Thyroid gland (tissue), 4 donors: ENCODE data around the gene PACSIN1. TPM values are rescaled to one million over a fixed set of nuclear protein-coding genes. Genes with fewer than 3 reads are reported as not detected.
A peak's percentile ranks its signal among the peaks of the same experiment; 100 is the strongest.

ENCODE experiments used
- DNase-seq, 2 donors: peaks; one replicate each; pipeline ENCODE4 v3.0.0-alpha.2; 2019
- H3K27ac ChIP-seq, 3 donors: fragments of 200-600 bp; sonication (generic); 1 replicate in 2 of 3; 2 replicates in 1 of 3; pipeline ENCODE4 v1.5.1; 2016 to 2019; ENCODE audit warnings: mild to moderate bottlenecking in 1 of 3, moderate library complexity in 1 of 3
- H3K27me3 ChIP-seq: fragments of 200-600 bp; sonication (generic); one replicate; pipeline ENCODE4 v1.5.1; 2019
- H3K36me3 ChIP-seq, 2 donors: fragments of 200-600 bp; sonication (generic); one replicate each; pipeline ENCODE4 v1.5.1; 2016 to 2019
- H3K4me1 ChIP-seq, 2 donors: fragments of 200-600 bp; sonication (generic); one replicate each; pipeline ENCODE4 v1.5.1; 2017 to 2019
- H3K4me3 ChIP-seq, 3 donors: fragments of 200-600 bp; sonication (generic); replicated peaks in 1 of 3; 1 replicate in 2 of 3; 2 replicates in 1 of 3; pipeline ENCODE4 v1.5.1; 2016; ENCODE audit warnings: mild to moderate bottlenecking in 1 of 3
- H3K9me3 ChIP-seq: fragments of 200-600 bp; sonication (generic); one replicate; pipeline ENCODE4 v1.5.1; 2017
- CTCF ChIP-seq, 6 experiments: fragments of 200-600 bp in 3 of 6; fragments of 450-650 bp in 3 of 6; sonication (generic) in 3 of 6; IDR thresholded peaks; one replicate each; pipeline ENCODE4 v1.5.1; 2016 to 2019; ENCODE audit warnings: antibody characterized with exemption in 6 of 6, mild to moderate bottlenecking in 2 of 6, inconsistent platforms in 1 of 6, moderate library complexity in 1 of 6
- POLR2A ChIP-seq, 2 donors: fragments of 450-650 bp; IDR thresholded peaks; one replicate each; pipeline ENCODE4 v1.6.1; 2017; ENCODE audit warnings: antibody characterized with exemption in 2 of 2, mild to moderate bottlenecking in 2 of 2, moderate library complexity in 1 of 2
- WGBS, 2 donors: methylation state at CpG; one replicate each; pipeline ENCODE4 v1.1.5; 2017; 5-methylcytosine and 5-hydroxymethylcytosine counted together
- intact Hi-C: fragments of 100-400 bp; cut with DNase I; formaldehyde crosslinking; loops from one replicate; pipeline ENCODE4 v1.15.1; 2023
- total RNA-seq, 4 donors: library from RNA; depleted of rRNA; stranded (reverse); fragments of >200 nt; gene quantifications; one replicate each; pipeline ENCODE4 v1.2.3, GENCODE V29; 2016

Gene PACSIN1
- total RNA-seq, 4 donors from 2014 or later, result 0.11 TPM; not detected in 3

- no peak overlapping the region for H3K4me3 ChIP-seq
- H3K9me3 ChIP-seq, result no peaks in the 10 kb centered on the region
- intact Hi-C loops, result no loop called here
- no peaks in the 10 kb centered on the region for H3K27me3 ChIP-seq
- peaks cover 4 to 15% of the 10 kb centered on the region in 2 donors for H3K4me1 ChIP-seq
- 66 to 72% methylated on average over 3 to 4 of the region's 6 CpGs for WGBS, 2 donors
- DNase-seq, result no peak
- peaks cover 5 to 12% of the 10 kb centered on the region in 2 donors for H3K36me3 ChIP-seq
- no peak overlapping the region for H3K27ac ChIP-seq
- TF ChIP-seq CTCF (IDR thresholded peaks at IDR 0.05), result peak in 1 of 6 experiments; percentile 12
- no peak for TF ChIP-seq POLR2A (IDR thresholded peaks at IDR 0.05)
Observed at GRCh38 chr6:34583461-34583860, 117.6 kb downstream of the PACSIN1 start.

DNA sequence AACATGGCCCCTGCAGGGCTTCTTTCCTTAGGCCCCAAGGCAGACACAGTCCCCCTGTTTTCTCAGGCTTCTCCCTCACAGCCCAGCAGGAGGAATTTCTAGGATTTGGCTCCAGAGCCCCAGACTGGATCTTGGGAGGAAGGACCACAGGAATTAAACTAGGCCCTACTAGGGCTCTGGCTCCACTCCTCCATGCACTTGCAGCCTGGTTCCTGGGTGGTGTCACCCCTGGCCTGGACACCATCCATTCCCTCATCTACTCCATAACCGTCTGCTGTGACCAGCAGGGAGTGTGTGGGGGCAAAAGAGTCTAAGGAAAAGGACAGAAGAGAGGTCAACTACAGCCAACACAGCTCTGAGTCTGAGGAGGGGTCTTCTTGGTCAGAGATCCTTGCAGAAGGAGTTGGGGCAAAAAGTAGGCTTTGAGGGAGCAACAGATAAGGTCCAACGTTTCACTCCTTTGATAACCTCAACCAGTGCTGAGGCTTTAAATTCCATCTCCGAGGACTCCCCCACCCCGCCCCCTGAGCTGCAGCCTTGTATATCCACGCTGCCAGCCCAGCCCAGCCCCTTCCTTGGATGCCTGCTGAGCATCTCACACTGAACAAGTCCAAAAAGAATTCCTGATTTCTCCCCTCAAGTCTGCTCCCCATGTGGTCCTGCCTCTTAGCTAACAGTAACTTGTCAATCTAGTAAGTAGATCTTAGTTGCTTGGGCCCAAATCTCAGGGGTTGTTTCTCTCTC is 118.2 kb downstream of the PACSIN1 start:
- Histone ChIP-seq H3K27ac (no peak overlapping the region), H3K9me3 (no peaks in the 10 kb centered on the region), H3K4me1 (peaks cover 4 to 15% of the 10 kb centered on the region in 2 donors), H3K4me3 (no peak overlapping the region), H3K36me3 (peaks cover 5 to 12% of the 10 kb centered on the region in 2 donors), H3K27me3 (no peaks in the 10 kb centered on the region)
- WGBS, 2 donors, result 66 to 81% methylated on average over 4 to 5 of the region's 5 CpGs
- TF ChIP-seq POLR2A (IDR thresholded peaks at IDR 0.05) (no peak), CTCF (IDR thresholded peaks at IDR 0.05) (no peak)
- intact Hi-C loops, result no loop called here
- no peak for DNase-seq

GRCh38 chr6:34584694-34585093 is 118.8 kb downstream of the PACSIN1 start:
- Histone ChIP-seq H3K27me3 (no peaks in the 10 kb centered on the region), H3K36me3 (peaks cover 5 to 12% of the 10 kb centered on the region in 2 donors), H3K4me3 (no peak overlapping the region), H3K9me3 (no peaks in the 10 kb centered on the region), H3K4me1 (peaks cover 4 to 15% of the 10 kb centered on the region in 2 donors), H3K27ac (no peak overlapping the region)
- WGBS, 2 donors, result 90 to 91% methylated on average over 9 of the region's 9 CpGs
- intact Hi-C loops, result no loop called here
- DNase-seq, result no peak
- no peak for TF ChIP-seq CTCF (IDR thresholded peaks at IDR 0.05)
- no peak for TF ChIP-seq POLR2A (IDR thresholded peaks at IDR 0.05)

Other genes with a start within 250 kb of the PACSIN1 start
- 10 to 100 TPM; 33.3 to 48.5 (median 41.9) TPM for gene HMGA1, start 229.2 kb upstream of the PACSIN1 start, total RNA-seq
- 10 to 100 TPM; 23.4 to 46.2 (median 31.1) TPM for gene SMIM29, start 217.1 kb upstream of the PACSIN1 start, total RNA-seq
- 10 to 100 TPM; 68.1 to 98.9 (median 75.5) TPM for gene NUDT3, start 73.4 kb upstream of the PACSIN1 start, total RNA-seq
- 1,000 to 10,000 TPM; 1,548 to 3,114 (median 2,536) TPM for gene RPS10, start 40.0 kb upstream of the PACSIN1 start, total RNA-seq
- gene SPDEF, start 90.3 kb downstream of the PACSIN1 start, total RNA-seq, result not detected
- 100 to 1,000 TPM in 1 of 4 donors, 10 to 100 TPM in 3; 76.5 to 107 (median 89.0) TPM for gene ILRUN, start 230.7 kb downstream of the PACSIN1 start, total RNA-seq